RWPE1 (cell line): ENCODE results near the gene IRGQ.
A peak's percentile ranks its signal among the peaks of the same experiment; 100 is the strongest.
"Not testable (repeated sequence)": the region's sequence is repeated elsewhere in the genome, so short reads cannot be mapped to it uniquely, and the experiment has no call there.

Experiments used
- CTCF ChIA-PET: fragments of 350-600 bp; sonication (Branson Sonifier 250); formaldehyde crosslinking; extraction: SDS; loops from one replicate; lab custom pipeline; 2021; lab: Yijun Ruan, JAX
- POLR2A ChIA-PET: fragments of 400-600 bp; formaldehyde crosslinking; extraction: SDS; loops from one replicate; lab custom pipeline; 2020; ENCODE audit warnings: antibody characterized with exemption; ENCODE audit not compliant: low non-redundant PET; lab: Yijun Ruan, JAX
- DNase-seq: peaks from one replicate; pipeline ENCODE4 v3.0.0; 2012; ENCODE audit warnings: low spot score
- H3K27ac ChIP-seq: fragments of 450-650 bp; 2 replicates; pipeline ENCODE4 v1.5.1; 2017
- CTCF ChIP-seq: fragments of 450-650 bp; conservative IDR thresholded peaks from 2 replicates; pipeline ENCODE4 v1.5.1; 2017; ENCODE audit warnings: low read depth, mild to moderate bottlenecking

IRGQ gene

GRCh38 chr19:43610493-43610892 is 14.6 kb upstream of the IRGQ start:
- no peak for DNase-seq
- H3K27ac ChIP-seq: peak overlapping the region; percentile 56
- CTCF ChIA-PET: no interaction called here
- no peak for TF ChIP-seq CTCF
- POLR2A ChIA-PET: no interaction called here

- ChIA-PET POLR2A (no interaction called here), CTCF (no interaction called here)
- no peak for TF ChIP-seq CTCF
- H3K27ac ChIP-seq: peak overlapping the region; percentile 56
- no peak for DNase-seq
These were observed 13.9 kb upstream of the IRGQ start for GRCh38 chr19:43609872-43610271.

DNA sequence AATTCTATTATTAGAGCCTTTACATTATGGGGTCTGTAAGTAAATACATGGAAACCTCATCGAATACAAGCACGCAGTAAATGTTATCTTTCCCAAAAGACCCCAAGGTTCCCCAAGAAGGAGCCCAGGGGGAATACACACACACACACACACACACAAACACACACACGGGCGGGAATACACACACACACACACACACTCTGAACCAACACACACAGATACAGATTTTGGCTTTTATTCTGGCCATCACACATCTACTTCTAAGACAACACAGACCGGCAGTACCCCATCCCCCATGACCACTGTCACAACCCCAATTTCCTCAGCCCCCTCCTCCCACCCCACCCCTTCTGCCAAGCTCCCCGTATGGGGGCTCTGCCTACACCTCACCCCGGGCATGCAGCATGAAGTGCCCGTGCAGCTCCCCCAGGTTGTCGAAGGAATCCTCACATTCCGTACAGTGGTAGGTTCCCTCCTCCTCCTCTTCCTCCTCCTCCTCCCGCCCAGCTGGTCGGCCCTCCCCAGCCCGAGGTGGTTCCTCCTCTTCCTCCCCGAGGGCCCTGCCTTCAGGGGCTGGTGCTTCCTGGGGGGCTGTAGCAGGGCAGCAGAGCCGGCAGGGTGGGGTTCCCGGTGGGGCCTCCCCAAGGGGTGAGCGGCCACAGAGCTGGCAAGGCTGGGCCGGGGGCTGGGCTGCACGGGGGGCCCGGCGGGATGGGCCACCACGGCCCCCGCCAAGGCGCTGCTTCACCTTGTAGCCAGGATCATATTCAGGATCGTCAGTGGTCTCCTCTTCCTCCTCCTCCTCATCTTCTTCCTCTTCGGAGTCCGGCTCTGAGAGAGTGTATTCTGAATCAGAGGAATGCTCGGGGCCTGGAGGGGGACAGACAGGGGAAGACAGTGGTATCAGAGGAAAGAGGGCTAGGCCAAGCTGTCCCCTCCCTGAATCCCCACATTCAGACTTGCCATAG is 11.6 kb upstream of the IRGQ start:
- TF ChIP-seq CTCF: no peak
- CTCF ChIA-PET: no interaction called here
- POLR2A ChIA-PET: interaction anchor here (0.7 kb wide), 1 partner anchor 81 kb away, joined by 3 read pairs; no protein-coding TSS in a partner anchor
- peak overlapping the region; percentile 88 for H3K27ac ChIP-seq
- DNase-seq: no peak

DNA sequence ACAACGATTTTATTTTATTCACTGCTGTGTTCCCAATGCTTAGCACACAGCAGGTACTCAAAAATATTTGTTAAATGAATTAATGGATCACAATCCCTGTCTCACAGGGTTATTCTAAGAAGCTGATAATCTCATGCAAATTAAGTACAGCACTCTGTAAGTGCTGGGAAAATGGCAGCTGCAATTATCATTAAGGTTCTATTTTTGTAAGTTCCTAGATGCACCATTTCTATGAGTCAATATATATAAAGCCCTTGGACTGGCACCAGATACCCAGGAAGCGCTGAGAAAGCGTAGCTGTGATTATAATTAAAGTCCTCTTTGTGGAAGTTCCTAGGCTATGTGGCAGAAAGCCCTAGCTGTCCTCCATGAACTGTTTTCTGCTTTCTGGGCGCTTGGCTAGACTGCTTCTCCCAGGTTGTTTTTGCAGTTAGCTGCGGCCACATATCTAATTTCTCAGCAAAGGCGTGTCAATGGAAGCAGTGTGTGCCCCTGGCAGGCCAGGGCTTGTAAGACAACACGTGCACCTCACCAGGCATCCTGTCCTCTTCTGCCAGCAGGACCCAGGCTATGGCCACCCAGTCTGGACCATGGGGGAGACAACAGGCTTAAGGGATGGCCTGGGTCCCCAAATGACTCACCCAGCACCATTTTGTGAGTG is 10.8 kb upstream of the IRGQ start:
- no peak for TF ChIP-seq CTCF
- DNase-seq: peak; percentile 57
- peak overlapping the region; percentile 88 for H3K27ac ChIP-seq
- ChIA-PET CTCF (interaction anchor here (0.7 kb wide), 1 partner anchor 19 kb away, joined by 3 read pairs; no protein-coding TSS in a partner anchor), POLR2A (interaction anchor here (0.7 to 1.4 kb wide), 2 partner anchors 11 to 81 kb away, joined by 3 to 5 read pairs; partner anchors contain the start of genes IRGQ and ZNF576)

DNA sequence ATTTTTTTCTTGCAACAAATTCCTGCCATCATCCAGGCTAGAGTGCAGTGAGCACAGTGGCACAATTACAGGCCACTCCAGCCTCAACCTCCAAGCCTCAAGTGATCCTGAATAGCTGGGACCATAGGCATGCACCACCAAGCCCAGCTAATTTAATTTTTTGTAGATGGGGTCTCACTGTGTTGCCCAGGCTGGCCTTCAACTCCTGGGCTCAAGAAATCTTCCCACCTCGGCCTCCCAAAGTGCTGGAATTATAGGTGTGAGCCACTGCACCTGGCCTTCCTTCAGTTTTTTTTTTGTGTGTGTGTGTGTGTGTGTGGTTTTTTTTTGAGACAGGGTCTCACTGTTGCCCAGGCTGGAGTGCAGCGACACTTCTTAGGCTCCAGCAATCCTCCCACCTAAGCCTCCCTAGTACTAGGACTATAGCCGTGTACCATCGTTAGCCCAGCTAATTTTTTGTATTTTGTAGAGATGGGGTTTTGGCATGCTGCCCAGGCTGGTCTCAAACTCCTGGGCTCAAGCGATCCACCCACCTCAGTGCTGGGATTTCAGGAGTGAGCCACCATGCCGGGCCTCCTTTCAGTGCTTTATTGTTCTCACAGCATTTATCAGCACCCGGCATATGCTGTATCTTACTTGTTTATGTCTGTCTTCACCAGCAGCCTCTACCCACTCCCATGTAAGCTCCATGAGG is 10.1 kb upstream of the IRGQ start:
- H3K27ac ChIP-seq: peak overlapping the region; percentile 88
- no peak for DNase-seq
- no peak for TF ChIP-seq CTCF
- POLR2A ChIA-PET: interaction anchor here (1.4 kb wide), 1 partner anchor 10 kb away, joined by 5 read pairs; the partner anchor contains the start of genes IRGQ and ZNF576
- CTCF ChIA-PET: interaction anchor here (0.7 kb wide), 1 partner anchor 18 kb away, joined by 3 read pairs; no protein-coding TSS in a partner anchor

DNA sequence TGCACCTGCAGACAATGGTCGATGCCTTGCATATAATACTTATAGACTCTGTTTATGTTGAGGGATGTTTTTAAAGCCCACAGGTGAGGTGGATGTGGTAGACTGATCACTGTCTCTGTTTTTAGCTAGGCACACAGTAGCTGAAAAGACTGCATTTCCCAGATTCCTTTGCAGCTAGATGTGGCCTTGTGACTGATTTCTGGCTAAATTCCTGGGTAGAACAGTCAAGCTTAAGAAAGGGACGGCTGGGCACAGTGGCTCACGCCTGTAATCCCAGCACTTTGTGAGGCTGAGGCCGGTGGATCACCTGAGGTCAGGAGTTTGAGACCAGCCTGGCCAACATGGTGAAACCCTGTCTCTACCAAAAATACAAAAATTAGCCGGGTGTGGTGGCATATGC is 4.4 kb upstream of the IRGQ start:
- CTCF ChIA-PET: interaction anchor here (0.7 kb wide), 1 partner anchor 1461 kb away, joined by 3 read pairs; no protein-coding TSS in a partner anchor
- peak overlapping the region; percentile 31 for H3K27ac ChIP-seq
- POLR2A ChIA-PET, DNase-seq: not testable (repeated sequence)
